Measurements from ENCODE around the gene KRT79.

The KRT79 gene

GRCh38 chr12:52788192-52788875, 45.8 kb downstream of the KRT79 start:
- DNase-seq, result no peak

GRCh38 chr12:52787324-52788191, 46.6 kb downstream of the KRT79 start:
- DNase-seq, result no peak

GRCh38 chr12:52784909-52785308, 49.2 kb downstream of the KRT79 start:
- DNase-seq, result no peak

GRCh38 chr12:52783563-52784316, 50.4 kb downstream of the KRT79 start:
- DNase-seq, result no peak

GRCh38 chr12:52782502-52782901, 51.6 kb downstream of the KRT79 start:
- no peak for DNase-seq

GRCh38 chr12:52781399-52782082, 52.6 kb downstream of the KRT79 start:
- DNase-seq, result no peak

GRCh38 chr12:52779914-52780313, 54.2 kb downstream of the KRT79 start:
- DNase-seq, result no peak

- DNase-seq, result no peak
Measured at GRCh38 chr12:52778833-52779232, 55.3 kb downstream of the KRT79 start.

GRCh38 chr12:52777566-52777965, 56.5 kb downstream of the KRT79 start:
- no peak for DNase-seq

GRCh38 chr12:52776913-52777395, 57.2 kb downstream of the KRT79 start, which contains the start of gene KRT76:
KRT76 (minus strand) TSS chr12:52777345; CDS start chr12:52777291, 54 bp downstream.
- no peak for DNase-seq

GRCh38 chr12:52776435-52776834, 57.7 kb downstream of the KRT79 start:
- no peak for DNase-seq

GRCh38 chr12:52774629-52775250, 59.4 kb downstream of the KRT79 start:
- DNase-seq, result no peak

GRCh38 chr12:52772772-52773171, 61.3 kb downstream of the KRT79 start:
- DNase-seq, result no peak

GRCh38 chr12:52772188-52772587, 61.9 kb downstream of the KRT79 start:
- DNase-seq, result no peak

- no peak for DNase-seq
Measured at GRCh38 chr12:52771505-52771904, 62.6 kb downstream of the KRT79 start.
